Left ventricle myocardium inferior (tissue), 1 donor: ENCODE results near the gene SLIT3. TPM values are rescaled to one million over a fixed set of nuclear protein-coding genes. Genes with fewer than 3 reads are reported as not detected.

Experiments
- DNase-seq: peaks from one replicate; pipeline ENCODE4 v3.0.0-alpha.2; 2020
- H3K27ac ChIP-seq: fragments of 200-600 bp; replicated peaks from 2 replicates; pipeline ENCODE4 v1.8.0; 2021
- H3K27me3 ChIP-seq: fragments of 200-600 bp; 2 replicates; pipeline ENCODE4 v1.8.0; 2021; ENCODE audit warnings: low read depth
- H3K36me3 ChIP-seq: fragments of 200-600 bp; 2 replicates; pipeline ENCODE4 v1.8.0; 2021
- H3K4me1 ChIP-seq: fragments of 200-600 bp; 2 replicates; pipeline ENCODE4 v1.8.0; 2021
- H3K4me3 ChIP-seq: fragments of 200-600 bp; 2 replicates; pipeline ENCODE4 v1.8.0; 2021; ENCODE audit warnings: mild to moderate bottlenecking, moderate library complexity
- H3K9me3 ChIP-seq: fragments of 200-600 bp; replicated peaks from 2 replicates; pipeline ENCODE4 v1.8.0; 2021
- intact Hi-C: fragments of 100-400 bp; cut with micrococcal nuclease; formaldehyde crosslinking; loops from one replicate; pipeline ENCODE4 v1.11.0; 2022
- total RNA-seq: library from RNA; stranded (reverse); fragmentation: NEBNext Ultra II Directional; extraction: Animal tissue kit (Norgen Biotek cat#: 25700); gene quantifications from one replicate; pipeline ENCODE4 v1.2.1, GENCODE V29; 2021
- TF ChIP-seq, protein P1 (sequence below): fragments of 200-600 bp; IDR thresholded peaks from 2 replicates; pipeline ENCODE4 v1.8.0; 2021; ENCODE audit warnings: antibody characterized with exemption, mild to moderate bottlenecking, borderline replicate concordance
- donor health status: DM: no; HTN: yes; CAD: no; lungs with severe emphysema.

Gene SLIT3
- total RNA-seq, 1 donor from 2014 or later: 22.7 TPM

DNA sequence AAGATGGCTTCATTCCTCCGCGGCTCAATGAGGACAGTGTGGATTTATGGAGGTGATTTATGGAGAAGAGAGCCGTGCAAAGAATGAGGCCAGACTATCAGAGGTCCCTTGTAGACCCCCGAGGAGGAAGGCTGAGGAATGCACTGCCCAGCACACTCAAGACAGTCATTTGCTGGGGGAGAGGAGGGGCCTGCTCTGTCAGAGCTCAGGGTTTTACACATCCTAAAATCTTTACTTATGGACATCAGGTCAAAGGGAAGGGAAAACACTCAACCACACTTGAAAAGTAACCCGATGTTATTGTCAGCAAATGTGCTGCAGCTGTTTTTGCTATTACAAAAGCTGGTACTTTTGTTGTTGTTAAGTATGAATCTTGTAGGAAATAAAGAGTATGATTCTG is 289.5 kb downstream of the SLIT3 start:
- Histone ChIP-seq H3K9me3 (no peaks in the 10 kb centered on the region), H3K27ac (no peak overlapping the region), H3K4me1 (no peaks in the 10 kb centered on the region), H3K27me3 (peaks cover 8% of the 10 kb centered on the region), H3K4me3 (no peak overlapping the region), H3K36me3 (no peaks in the 10 kb centered on the region)
- no peak for DNase-seq
- TF ChIP-seq, protein P1, sequence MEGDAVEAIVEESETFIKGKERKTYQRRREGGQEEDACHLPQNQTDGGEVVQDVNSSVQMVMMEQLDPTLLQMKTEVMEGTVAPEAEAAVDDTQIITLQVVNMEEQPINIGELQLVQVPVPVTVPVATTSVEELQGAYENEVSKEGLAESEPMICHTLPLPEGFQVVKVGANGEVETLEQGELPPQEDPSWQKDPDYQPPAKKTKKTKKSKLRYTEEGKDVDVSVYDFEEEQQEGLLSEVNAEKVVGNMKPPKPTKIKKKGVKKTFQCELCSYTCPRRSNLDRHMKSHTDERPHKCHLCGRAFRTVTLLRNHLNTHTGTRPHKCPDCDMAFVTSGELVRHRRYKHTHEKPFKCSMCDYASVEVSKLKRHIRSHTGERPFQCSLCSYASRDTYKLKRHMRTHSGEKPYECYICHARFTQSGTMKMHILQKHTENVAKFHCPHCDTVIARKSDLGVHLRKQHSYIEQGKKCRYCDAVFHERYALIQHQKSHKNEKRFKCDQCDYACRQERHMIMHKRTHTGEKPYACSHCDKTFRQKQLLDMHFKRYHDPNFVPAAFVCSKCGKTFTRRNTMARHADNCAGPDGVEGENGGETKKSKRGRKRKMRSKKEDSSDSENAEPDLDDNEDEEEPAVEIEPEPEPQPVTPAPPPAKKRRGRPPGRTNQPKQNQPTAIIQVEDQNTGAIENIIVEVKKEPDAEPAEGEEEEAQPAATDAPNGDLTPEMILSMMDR: no peak
- intact Hi-C loops: no loop called here

DNA sequence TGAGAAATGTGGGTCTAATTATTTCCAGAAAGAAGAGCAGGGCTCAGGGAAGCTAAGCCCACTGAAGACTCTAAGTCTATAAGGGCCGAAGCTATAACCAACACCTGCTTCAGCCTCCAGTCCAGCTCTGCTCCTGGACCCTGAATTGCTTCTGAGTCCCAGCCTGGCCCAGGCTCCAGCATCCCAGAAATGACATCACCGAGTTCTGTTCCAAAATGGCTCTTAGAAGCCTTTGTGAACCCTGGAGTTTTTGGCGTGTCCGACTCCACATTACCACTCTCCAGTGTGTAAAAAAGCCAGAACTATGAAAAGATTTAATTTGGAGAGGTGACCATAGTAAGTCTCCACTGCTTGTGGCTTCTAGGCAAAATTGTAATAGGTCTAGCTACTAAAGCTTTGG is 289.9 kb downstream of the SLIT3 start:
- intact Hi-C loops: no loop called here
- peaks cover 5% of the 10 kb centered on the region for H3K27me3 ChIP-seq
- no peaks in the 10 kb centered on the region for H3K4me1 ChIP-seq
- no peak overlapping the region for H3K27ac ChIP-seq
- H3K4me3 ChIP-seq: no peak overlapping the region
- H3K36me3 ChIP-seq: no peaks in the 10 kb centered on the region
- DNase-seq: no peak
- TF ChIP-seq, protein P1: no peak
- no peaks in the 10 kb centered on the region for H3K9me3 ChIP-seq

DNA sequence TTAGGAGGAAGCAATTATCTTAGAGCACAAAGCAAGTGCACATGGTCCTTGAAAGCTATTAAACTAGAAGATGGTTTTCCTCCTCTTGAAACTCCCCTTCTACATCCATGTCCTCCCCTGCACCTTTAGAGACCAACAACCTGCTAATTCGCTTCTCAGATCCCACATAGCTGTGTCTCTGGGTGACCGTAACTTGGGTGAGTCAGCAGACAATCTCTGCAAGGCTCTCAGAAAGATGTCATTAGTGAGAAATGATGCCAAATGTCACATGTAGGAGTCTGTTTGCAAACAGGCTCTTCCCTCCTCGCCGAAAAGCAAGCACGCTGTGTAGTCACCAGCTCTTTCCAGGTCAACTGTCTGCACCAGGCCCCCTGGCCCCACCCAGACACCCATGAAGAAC is 291.8 kb downstream of the SLIT3 start:
- TF ChIP-seq, protein P1: no peak
- no peak overlapping the region for H3K4me3 ChIP-seq

DNA sequence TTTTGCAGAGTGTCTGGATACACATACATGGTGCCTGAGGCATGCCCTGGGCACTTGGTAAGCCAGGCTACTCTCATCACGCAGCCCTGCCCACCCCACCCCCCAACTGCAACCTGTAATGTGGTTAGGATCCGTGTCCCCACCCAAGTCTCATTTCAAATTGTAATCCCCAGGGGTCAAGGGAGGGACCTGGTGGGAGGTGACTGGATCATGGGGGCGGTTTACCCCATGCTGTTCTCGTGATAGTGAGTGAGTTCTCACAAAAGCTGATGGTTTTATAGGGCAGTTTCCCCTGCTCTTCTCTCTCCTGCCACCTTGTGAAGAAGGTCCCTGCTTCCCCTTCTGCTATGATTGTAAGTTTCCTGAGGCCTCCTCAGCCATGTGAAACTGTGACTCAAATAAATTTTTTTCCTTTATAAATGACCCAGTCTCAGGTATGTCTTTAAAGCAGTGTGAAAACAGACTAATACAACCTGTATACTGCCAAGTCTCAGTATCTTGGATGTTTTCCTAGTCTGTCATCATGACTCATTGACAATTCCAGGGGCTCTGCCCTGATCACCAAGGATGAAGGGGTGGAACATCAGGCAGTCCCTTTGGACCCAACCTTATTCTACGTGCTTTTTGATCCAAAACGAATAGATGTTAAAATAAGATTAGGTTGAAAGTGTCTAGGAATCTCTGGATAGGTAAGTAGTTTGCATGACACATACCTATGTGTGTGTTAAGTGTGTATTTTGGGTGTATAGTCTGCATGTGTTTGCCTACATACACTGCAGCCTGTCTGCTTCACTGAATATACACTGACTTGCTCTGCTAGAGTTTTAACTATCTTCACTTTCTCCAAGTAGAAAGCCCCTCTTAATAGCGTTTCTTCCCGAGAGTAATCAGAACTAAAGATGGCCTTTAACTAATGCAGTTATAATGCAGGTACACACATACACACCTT is 293.8 kb downstream of the SLIT3 start:
- peaks cover 10% of the 10 kb centered on the region for H3K4me1 ChIP-seq
- DNase-seq: no peak
- TF ChIP-seq, protein P1: no peak
- no peak overlapping the region for H3K27ac ChIP-seq
- no peaks in the 10 kb centered on the region for H3K9me3 ChIP-seq
- intact Hi-C loops: no loop called here
- no peaks in the 10 kb centered on the region for H3K36me3 ChIP-seq
- H3K27me3 ChIP-seq: peaks cover 5% of the 10 kb centered on the region
- H3K4me3 ChIP-seq: no peak overlapping the region

More for the DNA sequence above, 291.8 kb downstream of the SLIT3 start:
- DNase-seq: no peak
- Histone ChIP-seq H3K36me3 (no peaks in the 10 kb centered on the region), H3K9me3 (no peaks in the 10 kb centered on the region), H3K4me1 (peaks cover 7% of the 10 kb centered on the region), H3K27me3 (peaks cover 5% of the 10 kb centered on the region), H3K27ac (no peak overlapping the region)
- intact Hi-C loops: no loop called here

DNA sequence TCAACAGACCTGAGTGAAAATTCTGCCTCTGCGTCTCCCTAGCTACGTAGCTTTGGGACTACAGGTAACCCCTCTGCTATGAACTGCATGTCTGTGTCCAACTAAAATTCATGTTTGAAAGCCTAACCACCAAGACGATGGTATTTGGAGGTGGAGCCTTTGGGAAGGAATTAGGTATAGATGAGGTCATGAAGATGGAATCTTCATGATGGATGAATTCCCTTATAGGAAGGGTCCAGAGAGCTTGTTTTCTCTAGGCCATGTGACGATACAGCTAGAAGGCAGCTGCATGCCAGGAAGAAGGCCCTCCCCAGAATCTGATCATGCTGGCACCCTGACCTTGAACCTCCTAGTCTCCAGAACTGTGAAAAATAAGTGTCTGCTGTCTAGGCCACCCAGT is 296.4 kb downstream of the SLIT3 start:
- intact Hi-C loops: no loop called here
- DNase-seq: no peak
- H3K27ac ChIP-seq: peak overlapping the region; percentile 62

More for the DNA sequence above, 296.4 kb downstream of the SLIT3 start:
- Histone ChIP-seq H3K27me3 (peaks cover 10% of the 10 kb centered on the region), H3K4me1 (peaks cover 10% of the 10 kb centered on the region), H3K4me3 (no peak overlapping the region), H3K9me3 (no peaks in the 10 kb centered on the region), H3K36me3 (no peaks in the 10 kb centered on the region)
- TF ChIP-seq, protein P1: no peak
